Neural cell (in vitro differentiated cells): ENCODE measurements around the gene ADM2.

ENCODE experiments used
- EZH2 ChIP-seq: fragments of 200-600, 300-800 bp; shearing (Covaris generic), sonication (generic); IDR thresholded peaks from 2 replicates; pipeline ENCODE4 v1.6.1; 2014; ENCODE audit warnings: antibody characterized with exemption, low read length, borderline replicate concordance, mild to moderate bottlenecking; ENCODE audit not compliant: insufficient read depth, poor library complexity, severe bottlenecking
- POLR2AphosphoS5 ChIP-seq: IDR thresholded peaks from 2 replicates; pipeline ENCODE4 v1.6.1; 2012
- RAD21 ChIP-seq: fragments of 450-650 bp; conservative IDR thresholded peaks from 2 replicates; pipeline ENCODE4 v1.6.1; 2014; ENCODE audit warnings: antibody characterized with exemption, mild to moderate bottlenecking, moderate library complexity
- TF ChIP-seq, protein P1 (sequence below): fragments of 450-650 bp; IDR thresholded peaks from 2 replicates; pipeline ENCODE4 v1.5.1; 2014; ENCODE audit warnings: antibody characterized with exemption, mild to moderate bottlenecking, moderate library complexity; ENCODE audit not compliant: poor library complexity, severe bottlenecking
- TF ChIP-seq, protein P2 (sequence below): IDR thresholded peaks from 2 replicates; pipeline ENCODE4 v1.6.1; 2012; ENCODE audit warnings: borderline replicate concordance

DNA sequence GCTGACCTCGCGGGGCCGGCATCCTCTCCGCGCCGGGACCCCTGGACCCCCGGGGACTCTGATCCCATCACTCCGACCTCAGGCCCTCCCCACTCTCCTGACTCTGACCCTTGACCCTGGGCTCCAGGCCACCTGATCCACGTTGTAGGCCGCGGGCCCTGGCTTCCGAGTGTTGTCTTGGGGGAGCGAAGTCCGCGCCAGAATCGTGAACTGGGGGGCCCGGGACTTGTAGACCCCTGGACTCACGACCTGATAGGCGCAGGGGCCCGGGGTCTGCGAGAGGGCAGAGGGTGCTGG is 49.2 kb downstream of the ADM2 start:
- TF ChIP-seq POLR2AphosphoS5: no peak
- no peak for TF ChIP-seq EZH2
- TF ChIP-seq, protein P1, sequence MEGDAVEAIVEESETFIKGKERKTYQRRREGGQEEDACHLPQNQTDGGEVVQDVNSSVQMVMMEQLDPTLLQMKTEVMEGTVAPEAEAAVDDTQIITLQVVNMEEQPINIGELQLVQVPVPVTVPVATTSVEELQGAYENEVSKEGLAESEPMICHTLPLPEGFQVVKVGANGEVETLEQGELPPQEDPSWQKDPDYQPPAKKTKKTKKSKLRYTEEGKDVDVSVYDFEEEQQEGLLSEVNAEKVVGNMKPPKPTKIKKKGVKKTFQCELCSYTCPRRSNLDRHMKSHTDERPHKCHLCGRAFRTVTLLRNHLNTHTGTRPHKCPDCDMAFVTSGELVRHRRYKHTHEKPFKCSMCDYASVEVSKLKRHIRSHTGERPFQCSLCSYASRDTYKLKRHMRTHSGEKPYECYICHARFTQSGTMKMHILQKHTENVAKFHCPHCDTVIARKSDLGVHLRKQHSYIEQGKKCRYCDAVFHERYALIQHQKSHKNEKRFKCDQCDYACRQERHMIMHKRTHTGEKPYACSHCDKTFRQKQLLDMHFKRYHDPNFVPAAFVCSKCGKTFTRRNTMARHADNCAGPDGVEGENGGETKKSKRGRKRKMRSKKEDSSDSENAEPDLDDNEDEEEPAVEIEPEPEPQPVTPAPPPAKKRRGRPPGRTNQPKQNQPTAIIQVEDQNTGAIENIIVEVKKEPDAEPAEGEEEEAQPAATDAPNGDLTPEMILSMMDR: no peak
- TF ChIP-seq, protein P2, sequence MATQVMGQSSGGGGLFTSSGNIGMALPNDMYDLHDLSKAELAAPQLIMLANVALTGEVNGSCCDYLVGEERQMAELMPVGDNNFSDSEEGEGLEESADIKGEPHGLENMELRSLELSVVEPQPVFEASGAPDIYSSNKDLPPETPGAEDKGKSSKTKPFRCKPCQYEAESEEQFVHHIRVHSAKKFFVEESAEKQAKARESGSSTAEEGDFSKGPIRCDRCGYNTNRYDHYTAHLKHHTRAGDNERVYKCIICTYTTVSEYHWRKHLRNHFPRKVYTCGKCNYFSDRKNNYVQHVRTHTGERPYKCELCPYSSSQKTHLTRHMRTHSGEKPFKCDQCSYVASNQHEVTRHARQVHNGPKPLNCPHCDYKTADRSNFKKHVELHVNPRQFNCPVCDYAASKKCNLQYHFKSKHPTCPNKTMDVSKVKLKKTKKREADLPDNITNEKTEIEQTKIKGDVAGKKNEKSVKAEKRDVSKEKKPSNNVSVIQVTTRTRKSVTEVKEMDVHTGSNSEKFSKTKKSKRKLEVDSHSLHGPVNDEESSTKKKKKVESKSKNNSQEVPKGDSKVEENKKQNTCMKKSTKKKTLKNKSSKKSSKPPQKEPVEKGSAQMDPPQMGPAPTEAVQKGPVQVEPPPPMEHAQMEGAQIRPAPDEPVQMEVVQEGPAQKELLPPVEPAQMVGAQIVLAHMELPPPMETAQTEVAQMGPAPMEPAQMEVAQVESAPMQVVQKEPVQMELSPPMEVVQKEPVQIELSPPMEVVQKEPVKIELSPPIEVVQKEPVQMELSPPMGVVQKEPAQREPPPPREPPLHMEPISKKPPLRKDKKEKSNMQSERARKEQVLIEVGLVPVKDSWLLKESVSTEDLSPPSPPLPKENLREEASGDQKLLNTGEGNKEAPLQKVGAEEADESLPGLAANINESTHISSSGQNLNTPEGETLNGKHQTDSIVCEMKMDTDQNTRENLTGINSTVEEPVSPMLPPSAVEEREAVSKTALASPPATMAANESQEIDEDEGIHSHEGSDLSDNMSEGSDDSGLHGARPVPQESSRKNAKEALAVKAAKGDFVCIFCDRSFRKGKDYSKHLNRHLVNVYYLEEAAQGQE: no peak
- no peak for TF ChIP-seq RAD21
